Gastroesophageal sphincter (tissue), 3 donors: Measurements from ENCODE around the gene KRTAP10-9.
"Not testable (repeated sequence)": the region's sequence is repeated elsewhere in the genome, so short reads cannot be mapped to it uniquely, and the experiment has no call there.

ENCODE experiments used
- CTCF ChIP-seq, 4 experiments: fragments of 200-600 bp in 2 of 4; fragments of 450-650 bp in 2 of 4; sonication (generic) in 1 of 4; IDR thresholded peaks; one replicate each; pipeline ENCODE4 v1.5.1; 2017 to 2019; ENCODE audit warnings: antibody characterized with exemption in 4 of 4, mild to moderate bottlenecking in 2 of 4, moderate library complexity in 2 of 4
- POLR2A ChIP-seq, 2 donors: fragments of 450-650 bp; IDR thresholded peaks; one replicate each; pipeline ENCODE4 v1.6.1; 2017; ENCODE audit warnings: antibody characterized with exemption in 2 of 2, mild to moderate bottlenecking in 2 of 2, moderate library complexity in 1 of 2
- POLR2AphosphoS5 ChIP-seq: sonication (generic); formaldehyde crosslinking; IDR thresholded peaks from one replicate; pipeline ENCODE4 v1.6.1; 2017; ENCODE audit warnings: antibody characterized with exemption

- not testable (repeated sequence) for TF ChIP-seq POLR2AphosphoS5; CTCF (IDR thresholded peaks at IDR 0.05); POLR2A (IDR thresholded peaks at IDR 0.05)
These were observed 11.8 kb downstream of the KRTAP10-9 start for GRCh38 chr21:44638506-44639330.
